K562 (cell line): ENCODE data around the gene CBLC. TPM values are rescaled to one million over a fixed set of nuclear protein-coding genes. Genes with fewer than 3 reads are reported as not detected.

Experiments
- ASH1L ChIP-seq: fragments of 450-650 bp; IDR thresholded peaks from 2 replicates; pipeline ENCODE4 v1.6.1; 2018; ENCODE audit warnings: borderline replicate concordance, mild to moderate bottlenecking, low read depth; ENCODE audit not compliant: partially characterized antibody
- HSF4 ChIP-seq: fragments of 250-450 bp; sonication (Bioruptor Pico); IDR thresholded peaks from 2 replicates; pipeline ENCODE4 v2.1.2; 2022; ENCODE audit warnings: mild to moderate bottlenecking, moderate library complexity, borderline replicate concordance
- SP1 ChIP-seq: sonication (generic); formaldehyde crosslinking; IDR thresholded peaks from 2 replicates; pipeline ENCODE4 v1.8.1; 2022; ENCODE audit warnings: mild to moderate bottlenecking, missing genetic modification reagents
- SUPT5H ChIP-seq: fragments of 450-650 bp; IDR thresholded peaks from 2 replicates; pipeline ENCODE4 v1.6.1; 2016
- polyA plus RNA-seq, 8 experiments: library from polyadenylated mRNA; depleted of rRNA in 4 of 8; stranded (reverse) in 5 of 8; unstranded in 3 of 8; fragments of >200 nt; fragmentation: Nextera tagmentation in 2 of 8; fragmentation: Illumina TruSeq in 1 of 8; extraction: Ambion mirVana in 2 of 8; extraction: Trizol in 1 of 8; gene quantifications; 2 replicates each; pipeline versions ENCODE4 v1.2.1 to v1.2.3, GENCODE V29; 2011 to 2014; ENCODE audit warnings: inconsistent platforms in 1 of 8, missing spikeins in 1 of 8
- total RNA-seq, 7 experiments: library from RNA; depleted of rRNA in 6 of 7; stranded (reverse); fragments of >200 nt in 6 of 7; fragmentation: Illumina TruSeq in 2 of 7; extraction: Trizol in 2 of 7; gene quantifications; 2 replicates each; pipeline versions ENCODE4 v1.2.1 to v1.2.3, GENCODE V29; 2011 to 2021; ENCODE audit warnings: low replicate concordance in 1 of 7
- TF ChIP-seq, protein P1 (sequence below): fragments of 450-650 bp; IDR thresholded peaks from 2 replicates; pipeline ENCODE4 v1.6.1; 2016; ENCODE audit warnings: low read depth
- TF ChIP-seq, protein P2 (sequence below): IDR thresholded peaks from 2 replicates; pipeline ENCODE4 v1.6.1; 2016; ENCODE audit warnings: missing genetic modification characterization, missing compliant biosample characterization
- TF ChIP-seq, protein P3 (sequence below): fragments of 250-450 bp; sonication (Bioruptor Pico); IDR thresholded peaks from 2 replicates; pipeline ENCODE4 v1.8.0; 2022; ENCODE audit warnings: inconsistent platforms
- TF ChIP-seq, protein P4 (sequence below): IDR thresholded peaks from 3 replicates; pipeline ENCODE4 v1.6.1; 2011; ENCODE audit warnings: borderline replicate concordance, mild to moderate bottlenecking, moderate library complexity; ENCODE audit not compliant: insufficient read length; ENCODE audit errors: extremely low read depth
- TF ChIP-seq, protein P5 (sequence below): fragments of 150-350 bp; IDR thresholded peaks from 2 replicates; pipeline ENCODE4 v1.6.1; 2014; ENCODE audit warnings: low read depth, mild to moderate bottlenecking, low read length, borderline replicate concordance

CBLC gene
- total and polyA plus RNA-seq, 9 of the 15 experiments (the other 6 are each of a cell fraction or from before 2014, with no cell fraction given) = 0.09 TPM; not detected in 8

DNA sequence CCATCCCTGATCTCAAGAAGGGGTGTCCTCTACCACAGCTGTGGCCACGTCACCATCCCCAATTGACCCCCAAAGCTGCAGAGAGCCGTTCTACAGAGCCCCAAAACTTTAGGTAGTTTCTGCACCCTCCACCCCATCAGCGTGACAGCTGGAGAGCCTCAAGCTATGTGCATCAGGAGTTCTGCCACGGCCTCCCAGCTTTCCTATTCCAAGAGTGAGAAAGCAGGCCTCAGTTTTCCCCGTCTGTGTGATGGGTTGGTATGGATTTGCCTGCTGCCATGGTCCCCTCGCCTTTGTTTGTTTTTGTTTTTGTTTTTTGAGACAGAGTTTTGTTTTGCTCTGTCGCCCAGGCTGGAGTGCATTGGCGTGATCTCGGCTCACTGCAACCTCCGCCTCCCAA, 27.7 kb upstream of the CBLC start (continued):
- TF ChIP-seq, protein P1, sequence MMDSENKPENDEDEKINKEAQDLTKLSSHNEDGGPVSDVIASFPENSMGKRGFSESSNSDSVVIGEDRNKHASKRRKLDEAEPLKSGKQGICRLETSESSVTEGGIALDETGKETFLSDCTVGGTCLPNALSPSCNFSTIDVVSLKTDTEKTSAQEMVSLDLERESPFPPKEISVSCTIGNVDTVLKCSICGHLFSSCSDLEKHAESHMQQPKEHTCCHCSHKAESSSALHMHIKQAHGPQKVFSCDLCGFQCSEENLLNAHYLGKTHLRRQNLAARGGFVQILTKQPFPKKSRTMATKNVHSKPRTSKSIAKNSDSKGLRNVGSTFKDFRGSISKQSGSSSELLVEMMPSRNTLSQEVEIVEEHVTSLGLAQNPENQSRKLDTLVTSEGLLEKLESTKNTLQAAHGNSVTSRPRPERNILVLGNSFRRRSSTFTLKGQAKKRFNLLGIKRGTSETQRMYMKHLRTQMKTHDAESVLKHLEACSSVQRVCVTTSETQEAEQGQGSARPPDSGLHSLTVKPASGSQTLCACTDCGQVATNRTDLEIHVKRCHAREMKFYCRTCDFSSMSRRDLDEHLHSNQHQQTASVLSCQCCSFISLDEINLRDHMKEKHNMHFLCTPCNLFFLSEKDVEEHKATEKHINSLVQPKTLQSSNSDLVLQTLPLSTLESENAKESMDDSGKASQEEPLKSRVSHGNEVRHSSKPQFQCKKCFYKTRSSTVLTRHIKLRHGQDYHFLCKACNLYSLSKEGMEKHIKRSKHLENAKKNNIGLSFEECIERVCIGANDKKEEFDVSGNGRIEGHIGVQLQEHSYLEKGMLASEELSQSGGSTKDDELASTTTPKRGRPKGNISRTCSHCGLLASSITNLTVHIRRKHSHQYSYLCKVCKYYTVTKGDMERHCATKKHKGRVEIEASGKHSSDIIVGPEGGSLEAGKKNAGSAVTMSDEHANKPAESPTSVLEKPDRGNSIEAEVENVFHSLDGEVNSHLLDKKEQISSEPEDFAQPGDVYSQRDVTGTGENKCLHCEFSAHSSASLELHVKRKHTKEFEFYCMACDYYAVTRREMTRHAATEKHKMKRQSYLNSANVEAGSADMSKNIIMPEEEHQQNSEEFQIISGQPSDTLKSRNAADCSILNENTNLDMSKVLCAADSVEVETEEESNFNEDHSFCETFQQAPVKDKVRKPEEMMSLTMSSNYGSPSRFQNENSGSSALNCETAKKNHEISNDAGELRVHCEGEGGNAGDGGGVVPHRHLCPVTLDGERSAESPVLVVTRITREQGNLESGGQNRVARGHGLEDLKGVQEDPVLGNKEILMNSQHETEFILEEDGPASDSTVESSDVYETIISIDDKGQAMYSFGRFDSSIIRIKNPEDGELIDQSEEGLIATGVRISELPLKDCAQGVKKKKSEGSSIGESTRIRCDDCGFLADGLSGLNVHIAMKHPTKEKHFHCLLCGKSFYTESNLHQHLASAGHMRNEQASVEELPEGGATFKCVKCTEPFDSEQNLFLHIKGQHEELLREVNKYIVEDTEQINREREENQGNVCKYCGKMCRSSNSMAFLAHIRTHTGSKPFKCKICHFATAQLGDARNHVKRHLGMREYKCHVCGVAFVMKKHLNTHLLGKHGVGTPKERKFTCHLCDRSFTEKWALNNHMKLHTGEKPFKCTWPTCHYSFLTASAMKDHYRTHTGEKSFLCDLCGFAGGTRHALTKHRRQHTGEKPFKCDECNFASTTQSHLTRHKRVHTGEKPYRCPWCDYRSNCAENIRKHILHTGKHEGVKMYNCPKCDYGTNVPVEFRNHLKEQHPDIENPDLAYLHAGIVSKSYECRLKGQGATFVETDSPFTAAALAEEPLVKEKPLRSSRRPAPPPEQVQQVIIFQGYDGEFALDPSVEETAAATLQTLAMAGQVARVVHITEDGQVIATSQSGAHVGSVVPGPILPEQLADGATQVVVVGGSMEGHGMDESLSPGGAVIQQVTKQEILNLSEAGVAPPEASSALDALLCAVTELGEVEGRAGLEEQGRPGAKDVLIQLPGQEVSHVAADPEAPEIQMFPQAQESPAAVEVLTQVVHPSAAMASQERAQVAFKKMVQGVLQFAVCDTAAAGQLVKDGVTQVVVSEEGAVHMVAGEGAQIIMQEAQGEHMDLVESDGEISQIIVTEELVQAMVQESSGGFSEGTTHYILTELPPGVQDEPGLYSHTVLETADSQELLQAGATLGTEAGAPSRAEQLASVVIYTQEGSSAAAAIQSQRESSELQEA = no peak
- TF ChIP-seq SUPT5H (no peak), ASH1L (no peak), SP1 (no peak), HSF4 (CRISPR knock-in tag) (no peak)
- TF ChIP-seq, protein P2, sequence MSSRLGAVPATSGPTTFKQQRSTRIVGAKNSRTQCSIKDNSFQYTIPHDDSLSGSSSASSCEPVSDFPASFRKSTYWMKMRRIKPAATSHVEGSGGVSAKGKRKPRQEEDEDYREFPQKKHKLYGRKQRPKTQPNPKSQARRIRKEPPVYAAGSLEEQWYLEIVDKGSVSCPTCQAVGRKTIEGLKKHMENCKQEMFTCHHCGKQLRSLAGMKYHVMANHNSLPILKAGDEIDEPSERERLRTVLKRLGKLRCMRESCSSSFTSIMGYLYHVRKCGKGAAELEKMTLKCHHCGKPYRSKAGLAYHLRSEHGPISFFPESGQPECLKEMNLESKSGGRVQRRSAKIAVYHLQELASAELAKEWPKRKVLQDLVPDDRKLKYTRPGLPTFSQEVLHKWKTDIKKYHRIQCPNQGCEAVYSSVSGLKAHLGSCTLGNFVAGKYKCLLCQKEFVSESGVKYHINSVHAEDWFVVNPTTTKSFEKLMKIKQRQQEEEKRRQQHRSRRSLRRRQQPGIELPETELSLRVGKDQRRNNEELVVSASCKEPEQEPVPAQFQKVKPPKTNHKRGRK (tag) = no peak
- TF ChIP-seq, protein P3, sequence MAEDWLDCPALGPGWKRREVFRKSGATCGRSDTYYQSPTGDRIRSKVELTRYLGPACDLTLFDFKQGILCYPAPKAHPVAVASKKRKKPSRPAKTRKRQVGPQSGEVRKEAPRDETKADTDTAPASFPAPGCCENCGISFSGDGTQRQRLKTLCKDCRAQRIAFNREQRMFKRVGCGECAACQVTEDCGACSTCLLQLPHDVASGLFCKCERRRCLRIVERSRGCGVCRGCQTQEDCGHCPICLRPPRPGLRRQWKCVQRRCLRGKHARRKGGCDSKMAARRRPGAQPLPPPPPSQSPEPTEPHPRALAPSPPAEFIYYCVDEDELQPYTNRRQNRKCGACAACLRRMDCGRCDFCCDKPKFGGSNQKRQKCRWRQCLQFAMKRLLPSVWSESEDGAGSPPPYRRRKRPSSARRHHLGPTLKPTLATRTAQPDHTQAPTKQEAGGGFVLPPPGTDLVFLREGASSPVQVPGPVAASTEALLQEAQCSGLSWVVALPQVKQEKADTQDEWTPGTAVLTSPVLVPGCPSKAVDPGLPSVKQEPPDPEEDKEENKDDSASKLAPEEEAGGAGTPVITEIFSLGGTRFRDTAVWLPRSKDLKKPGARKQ (CRISPR knock-in tag) = no peak
- TF ChIP-seq, protein P4, sequence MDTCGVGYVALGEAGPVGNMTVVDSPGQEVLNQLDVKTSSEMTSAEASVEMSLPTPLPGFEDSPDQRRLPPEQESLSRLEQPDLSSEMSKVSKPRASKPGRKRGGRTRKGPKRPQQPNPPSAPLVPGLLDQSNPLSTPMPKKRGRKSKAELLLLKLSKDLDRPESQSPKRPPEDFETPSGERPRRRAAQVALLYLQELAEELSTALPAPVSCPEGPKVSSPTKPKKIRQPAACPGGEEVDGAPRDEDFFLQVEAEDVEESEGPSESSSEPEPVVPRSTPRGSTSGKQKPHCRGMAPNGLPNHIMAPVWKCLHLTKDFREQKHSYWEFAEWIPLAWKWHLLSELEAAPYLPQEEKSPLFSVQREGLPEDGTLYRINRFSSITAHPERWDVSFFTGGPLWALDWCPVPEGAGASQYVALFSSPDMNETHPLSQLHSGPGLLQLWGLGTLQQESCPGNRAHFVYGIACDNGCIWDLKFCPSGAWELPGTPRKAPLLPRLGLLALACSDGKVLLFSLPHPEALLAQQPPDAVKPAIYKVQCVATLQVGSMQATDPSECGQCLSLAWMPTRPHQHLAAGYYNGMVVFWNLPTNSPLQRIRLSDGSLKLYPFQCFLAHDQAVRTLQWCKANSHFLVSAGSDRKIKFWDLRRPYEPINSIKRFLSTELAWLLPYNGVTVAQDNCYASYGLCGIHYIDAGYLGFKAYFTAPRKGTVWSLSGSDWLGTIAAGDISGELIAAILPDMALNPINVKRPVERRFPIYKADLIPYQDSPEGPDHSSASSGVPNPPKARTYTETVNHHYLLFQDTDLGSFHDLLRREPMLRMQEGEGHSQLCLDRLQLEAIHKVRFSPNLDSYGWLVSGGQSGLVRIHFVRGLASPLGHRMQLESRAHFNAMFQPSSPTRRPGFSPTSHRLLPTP = no peak
- TF ChIP-seq, protein P5, sequence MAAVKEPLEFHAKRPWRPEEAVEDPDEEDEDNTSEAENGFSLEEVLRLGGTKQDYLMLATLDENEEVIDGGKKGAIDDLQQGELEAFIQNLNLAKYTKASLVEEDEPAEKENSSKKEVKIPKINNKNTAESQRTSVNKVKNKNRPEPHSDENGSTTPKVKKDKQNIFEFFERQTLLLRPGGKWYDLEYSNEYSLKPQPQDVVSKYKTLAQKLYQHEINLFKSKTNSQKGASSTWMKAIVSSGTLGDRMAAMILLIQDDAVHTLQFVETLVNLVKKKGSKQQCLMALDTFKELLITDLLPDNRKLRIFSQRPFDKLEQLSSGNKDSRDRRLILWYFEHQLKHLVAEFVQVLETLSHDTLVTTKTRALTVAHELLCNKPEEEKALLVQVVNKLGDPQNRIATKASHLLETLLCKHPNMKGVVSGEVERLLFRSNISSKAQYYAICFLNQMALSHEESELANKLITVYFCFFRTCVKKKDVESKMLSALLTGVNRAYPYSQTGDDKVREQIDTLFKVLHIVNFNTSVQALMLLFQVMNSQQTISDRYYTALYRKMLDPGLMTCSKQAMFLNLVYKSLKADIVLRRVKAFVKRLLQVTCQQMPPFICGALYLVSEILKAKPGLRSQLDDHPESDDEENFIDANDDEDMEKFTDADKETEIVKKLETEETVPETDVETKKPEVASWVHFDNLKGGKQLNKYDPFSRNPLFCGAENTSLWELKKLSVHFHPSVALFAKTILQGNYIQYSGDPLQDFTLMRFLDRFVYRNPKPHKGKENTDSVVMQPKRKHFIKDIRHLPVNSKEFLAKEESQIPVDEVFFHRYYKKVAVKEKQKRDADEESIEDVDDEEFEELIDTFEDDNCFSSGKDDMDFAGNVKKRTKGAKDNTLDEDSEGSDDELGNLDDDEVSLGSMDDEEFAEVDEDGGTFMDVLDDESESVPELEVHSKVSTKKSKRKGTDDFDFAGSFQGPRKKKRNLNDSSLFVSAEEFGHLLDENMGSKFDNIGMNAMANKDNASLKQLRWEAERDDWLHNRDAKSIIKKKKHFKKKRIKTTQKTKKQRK = no peak
